Ovary (tissue), 3 donors: Measurements from ENCODE around the gene ZDHHC24.

Experiments used
- CTCF ChIP-seq, 3 donors: fragments of 450-650 bp in 2 of 3; fragments of 200-600 bp in 1 of 3; IDR thresholded peaks; one replicate each; pipeline versions ENCODE4 v1.5.1 to v1.8.0; 2016 to 2022; ENCODE audit warnings: antibody characterized with exemption in 3 of 3, mild to moderate bottlenecking in 1 of 3
- EP300 ChIP-seq: sonication (generic); formaldehyde crosslinking; IDR thresholded peaks from one replicate; pipeline ENCODE4 v1.6.1; 2017; ENCODE audit warnings: antibody characterized with exemption
- POLR2A ChIP-seq: fragments of 450-650 bp; IDR thresholded peaks from one replicate; pipeline ENCODE4 v1.6.1; 2017; ENCODE audit warnings: antibody characterized with exemption, mild to moderate bottlenecking, moderate library complexity
- donor health status: DM: no; HTN: no; CAD: no.

- TF ChIP-seq CTCF (IDR thresholded peaks at IDR 0.05) = no peak
- TF ChIP-seq POLR2A = no peak
- no peak for TF ChIP-seq EP300
Measured at GRCh38 chr11:66549696-66550095, 3.8 kb upstream of the ZDHHC24 start.
